IPS-NIHi7 (cell line): Measurements from ENCODE around the gene OR2AT4.
A peak's percentile ranks its signal among the peaks of the same experiment; 100 is the strongest.
"Not testable (repeated sequence)": the region's sequence is repeated elsewhere in the genome, so short reads cannot be mapped to it uniquely, and the experiment has no call there.

Experiments used
- DNase-seq: peaks from one replicate; pipeline ENCODE4 v3.0.0; 2012; ENCODE audit warnings: mixed read lengths; ENCODE audit errors: extremely low spot score

OR2AT4 gene

DNA sequence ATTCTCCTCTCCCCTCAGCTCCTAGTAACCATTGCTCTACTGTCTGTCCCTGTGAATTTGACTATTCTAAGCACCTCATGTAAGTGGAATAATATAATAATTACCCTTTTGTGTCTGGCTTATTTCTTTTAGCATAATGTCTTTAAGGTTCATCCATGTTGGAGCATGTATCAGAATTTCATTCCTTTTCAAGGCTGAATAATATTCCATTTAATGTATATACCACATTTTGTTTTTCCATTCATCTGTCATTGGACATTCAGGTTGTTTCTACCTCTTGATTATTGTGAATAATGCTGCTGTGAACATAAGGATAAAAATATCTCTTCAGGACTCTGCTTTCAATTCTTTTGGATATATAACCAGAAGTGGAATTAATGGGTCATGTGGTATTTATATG, 28.1 kb downstream of the OR2AT4 start:
- no peak for DNase-seq

- DNase-seq: no peak
Observed at GRCh38 chr11:75066061-75066460, 30.6 kb downstream of the OR2AT4 start.

GRCh38 chr11:75063741-75064314, 32.8 kb downstream of the OR2AT4 start:
- DNase-seq: no peak

- no peak for DNase-seq
Observed at GRCh38 chr11:75059299-75059698, 37.4 kb downstream of the OR2AT4 start.

- no peak for DNase-seq
Observed at GRCh38 chr11:75056814-75057213, 39.9 kb downstream of the OR2AT4 start.

- DNase-seq: no peak
Observed at GRCh38 chr11:75055511-75055910, 41.2 kb downstream of the OR2AT4 start.

GRCh38 chr11:75052457-75052856, 44.2 kb downstream of the OR2AT4 start:
- DNase-seq: no peak

GRCh38 chr11:75051043-75051442, 45.6 kb downstream of the OR2AT4 start:
- no peak for DNase-seq

DNA sequence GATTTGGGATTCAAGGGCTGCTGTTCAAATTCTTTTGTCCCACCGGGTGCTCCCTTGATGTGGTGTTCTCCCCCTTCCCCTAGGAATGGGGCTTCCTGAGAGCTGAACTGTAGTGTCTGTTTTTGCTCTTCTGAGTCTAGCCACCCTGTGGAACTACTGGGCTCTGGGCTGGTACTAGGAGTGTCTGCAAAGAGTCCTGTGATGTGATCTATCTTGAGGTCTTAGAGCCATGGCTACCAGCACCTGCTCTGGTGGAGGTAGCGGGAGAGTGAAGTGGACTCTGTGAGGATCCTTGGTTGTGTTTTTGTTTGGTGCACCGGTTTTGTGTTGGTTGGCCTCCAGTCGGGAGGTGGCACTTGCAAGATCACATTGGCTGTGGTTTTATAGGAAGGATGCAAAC, 46.2 kb downstream of the OR2AT4 start:
- no peak for DNase-seq

GRCh38 chr11:75049501-75050266, 47.0 kb downstream of the OR2AT4 start:
- not testable (repeated sequence) for DNase-seq

GRCh38 chr11:75047191-75047590, 49.5 kb downstream of the OR2AT4 start:
- DNase-seq: no peak

DNA sequence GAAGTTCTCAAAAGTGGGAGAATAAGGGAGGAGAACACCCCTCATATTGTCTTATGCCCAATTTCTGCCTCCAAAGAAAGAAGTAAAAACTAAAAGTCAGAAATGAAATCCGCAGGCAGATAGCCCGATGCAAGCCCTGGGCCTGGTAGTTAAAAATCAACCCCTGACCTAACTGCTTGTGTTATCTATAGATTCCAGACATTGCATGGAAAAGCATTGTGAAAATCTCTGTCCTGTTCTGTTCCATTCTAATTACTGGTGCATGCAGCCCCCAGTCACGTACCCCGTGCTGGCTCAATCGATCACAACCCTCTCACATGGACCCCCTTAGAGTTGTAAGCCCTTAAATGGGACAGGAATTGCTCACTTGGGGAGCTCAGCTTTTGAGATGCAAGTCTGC, 50.0 kb downstream of the OR2AT4 start:
- not testable (repeated sequence) for DNase-seq

DNA sequence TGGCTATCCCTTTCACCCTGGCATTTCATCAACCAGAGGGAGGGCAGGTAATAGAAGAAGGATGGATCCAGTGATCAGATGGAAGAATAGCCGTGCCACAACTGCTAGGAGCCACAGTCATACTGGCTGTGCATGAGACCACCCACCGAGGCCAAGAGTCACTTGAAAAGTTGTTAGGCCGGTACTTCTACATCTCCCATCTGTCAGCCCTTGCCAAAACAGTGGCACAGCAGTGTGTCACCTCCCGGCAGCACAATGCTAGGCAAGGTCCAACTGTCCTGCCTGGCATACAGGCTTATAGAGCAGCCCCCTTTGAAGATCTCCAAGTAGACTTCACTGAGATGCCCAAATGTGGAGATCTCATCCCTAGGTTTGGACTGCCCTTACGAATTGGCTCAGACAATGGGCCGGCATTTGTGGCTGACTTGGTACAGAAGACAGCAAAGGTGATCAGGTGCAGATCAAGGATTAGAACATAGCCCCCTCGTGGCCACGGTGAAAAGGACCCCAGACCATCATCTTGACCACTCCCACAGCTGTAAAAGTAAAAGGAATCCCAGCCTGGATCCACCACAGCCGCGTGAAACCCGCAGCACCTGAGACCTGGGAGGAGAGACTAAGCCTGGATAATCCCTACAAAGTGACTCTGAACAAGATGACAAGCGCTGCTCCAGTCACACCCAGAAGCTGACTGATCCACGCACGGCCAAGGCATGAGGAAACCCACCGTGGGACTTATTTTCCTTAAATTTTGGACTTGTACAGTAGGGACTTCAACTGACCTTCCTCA, 52.1 kb downstream of the OR2AT4 start:
- not testable (repeated sequence) for DNase-seq

DNA sequence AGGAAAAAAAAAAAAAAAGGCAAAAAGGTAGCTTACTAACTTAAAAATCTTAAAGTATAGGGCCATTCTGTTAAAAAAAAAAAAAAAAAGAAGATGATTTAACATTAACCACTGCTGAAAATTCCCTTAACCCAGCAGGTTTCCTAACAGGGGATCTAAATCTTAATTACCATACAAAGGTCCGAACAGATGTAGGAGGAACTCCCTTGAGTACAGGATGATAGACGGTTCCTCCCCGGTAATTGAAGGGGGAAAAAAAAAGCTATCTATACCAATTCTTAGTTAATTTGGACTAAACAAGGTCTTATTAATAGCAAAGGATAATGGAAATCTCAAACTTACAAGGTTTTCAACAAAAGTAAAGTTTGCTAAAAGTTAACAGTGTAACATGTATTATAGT, 54.9 kb downstream of the OR2AT4 start:
- not testable (repeated sequence) for DNase-seq

DNA sequence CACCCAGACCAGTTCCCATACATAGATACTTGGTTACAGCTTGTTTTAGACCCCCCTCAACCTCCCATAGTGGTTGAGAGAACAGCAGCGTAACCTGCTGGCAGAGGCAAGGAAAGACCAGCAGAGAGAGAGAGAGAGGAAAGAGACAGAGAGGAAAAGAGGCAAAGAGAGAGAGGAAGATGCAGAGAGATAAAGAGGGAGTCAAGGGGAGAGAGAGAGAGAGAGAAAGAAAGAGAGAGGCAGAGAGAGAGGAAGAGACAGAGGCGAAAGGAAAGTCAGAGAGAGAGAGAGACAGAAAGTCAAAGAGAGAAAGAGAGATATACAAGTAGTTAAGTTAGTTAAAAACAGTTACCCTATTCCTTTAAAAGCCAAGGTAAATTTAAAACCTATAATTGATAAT, 55.4 kb downstream of the OR2AT4 start:
- DNase-seq: no peak

DNA sequence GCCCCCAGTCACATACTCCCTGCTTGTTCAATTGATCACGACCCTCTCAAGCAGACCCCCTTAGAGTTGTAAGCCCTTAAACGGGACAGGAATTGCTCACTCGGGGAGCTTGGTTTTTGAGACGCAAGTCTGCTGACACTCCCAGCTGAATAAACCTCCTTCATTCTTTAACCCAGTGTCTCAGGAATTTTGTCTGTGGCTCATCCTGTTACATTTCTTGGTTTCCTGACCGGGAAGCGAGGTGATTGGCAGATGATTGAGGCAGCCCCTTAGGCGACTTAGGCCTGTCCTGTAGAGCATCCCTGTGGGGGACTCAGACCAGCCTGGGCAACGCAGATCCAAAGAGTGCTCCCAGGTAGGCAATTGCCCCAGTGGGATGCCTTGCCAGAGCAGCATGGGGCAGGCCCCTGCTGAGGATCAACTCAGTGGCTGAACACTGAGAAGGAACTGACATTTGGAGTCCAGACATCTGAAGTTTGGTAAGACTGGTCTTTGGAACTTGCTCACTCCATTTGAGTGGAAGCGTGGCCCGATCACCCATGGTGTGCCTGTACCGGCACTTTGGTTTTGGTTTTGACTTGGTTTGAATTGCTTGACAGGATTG, 56.4 kb downstream of the OR2AT4 start:
- no peak for DNase-seq

DNA sequence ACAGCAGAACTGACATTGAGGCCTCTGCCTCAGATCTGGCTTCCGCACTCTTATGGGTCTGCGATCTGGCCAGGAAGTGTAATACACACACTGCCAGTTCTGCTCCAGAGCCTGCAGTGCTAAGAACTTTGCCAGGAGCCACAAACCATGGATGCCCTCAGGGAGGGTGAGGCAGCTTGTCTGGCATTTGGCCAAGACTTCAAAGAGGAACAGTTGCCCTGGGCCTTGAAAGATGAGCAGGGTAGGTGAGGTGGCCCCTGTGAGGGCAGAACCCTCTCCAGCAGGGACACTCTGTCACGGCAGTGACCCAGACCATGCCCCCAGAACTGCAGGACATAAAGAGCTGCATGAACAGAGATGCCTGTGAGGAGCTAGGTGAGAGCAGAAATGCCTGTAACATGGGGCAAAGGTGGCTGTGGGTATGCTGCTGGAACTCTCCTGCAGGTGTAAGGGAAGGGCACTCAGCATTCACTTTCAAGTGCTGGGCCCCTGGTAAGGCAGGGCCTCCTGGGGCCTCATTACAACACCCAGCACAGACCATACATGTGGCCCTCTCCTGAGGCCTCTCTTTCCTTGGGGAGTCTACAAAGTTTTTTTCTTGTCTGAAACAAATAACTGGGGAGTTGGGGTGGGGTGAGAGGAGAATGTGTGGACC, 60.6 kb downstream of the OR2AT4 start:
- no peak for DNase-seq

GRCh38 chr11:75035256-75035655, 61.4 kb downstream of the OR2AT4 start:
- no peak for DNase-seq

- DNase-seq: peak; percentile 0
Observed at GRCh38 chr11:75033916-75034315, 62.8 kb downstream of the OR2AT4 start.

DNA sequence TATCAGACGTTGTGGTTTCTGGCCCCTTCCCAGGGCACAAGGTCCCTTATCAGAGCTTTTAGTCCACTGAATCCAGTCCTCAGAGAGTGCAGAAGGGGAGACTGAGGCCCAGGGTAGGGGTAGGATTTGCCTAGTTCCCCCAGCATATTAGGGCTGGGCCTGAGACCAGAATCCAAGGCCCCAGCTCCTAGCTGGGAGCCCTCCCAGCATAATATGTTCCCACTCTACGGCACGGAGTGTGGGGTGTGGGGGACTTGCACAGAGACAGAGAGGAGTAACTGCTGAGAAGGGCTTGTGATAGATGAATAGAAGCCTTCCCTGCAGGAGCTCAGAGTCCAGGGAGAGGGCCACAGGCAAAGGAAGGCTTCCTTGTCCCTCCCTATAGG, 64.1 kb downstream of the OR2AT4 start:
- no peak for DNase-seq

- peak; percentile 91 for DNase-seq
Observed at GRCh38 chr11:75031771-75032549, 64.7 kb downstream of the OR2AT4 start.
